K562 (cell line): ENCODE data around the gene ZNF280C.

Experiments
- CHD1 ChIP-seq: fragments of 200-600 bp; sonication (generic); IDR thresholded peaks from one replicate; pipeline ENCODE4 v1.6.1; 2012; ENCODE audit warnings: mild to moderate bottlenecking, moderate library complexity, low read length, inconsistent platforms
- CTCF ChIP-seq, 3 experiments: IDR thresholded peaks in 2 of 3; conservative IDR thresholded peaks in 1 of 3; 2 replicates each; pipeline ENCODE4 v1.5.1; 2011 to 2012; ENCODE audit warnings: low read length in 3 of 3, mild to moderate bottlenecking in 3 of 3, control low read depth in 2 of 3, improper control_type of control experiment in 1 of 3, inconsistent platforms in 1 of 3, low read depth in 1 of 3, mixed read lengths in 1 of 3, moderate library complexity in 1 of 3; ENCODE audit not compliant: insufficient read depth in 2 of 3
- KDM5B ChIP-seq: fragments of 200-600 bp; sonication (generic); IDR thresholded peaks from 2 replicates; pipeline ENCODE4 v1.6.1; 2012; ENCODE audit warnings: low read depth, mild to moderate bottlenecking, moderate library complexity, low read length, control low read depth, inconsistent platforms; ENCODE audit not compliant: insufficient replicate concordance
- TF ChIP-seq, protein P1 (sequence below): sonication (generic); formaldehyde crosslinking; IDR thresholded peaks from 2 replicates; pipeline ENCODE4 v1.4.0; 2020; ENCODE audit warnings: mild to moderate bottlenecking, missing genetic modification reagents

GRCh38 chrX:130166503-130166777, 102.3 kb downstream of the ZNF280C start:
- no peak for TF ChIP-seq KDM5B
- no peak for TF ChIP-seq CHD1
- no peak for TF ChIP-seq CTCF (IDR thresholded peaks at IDR 0.05 in 2 of 3, conservative IDR thresholded peaks at IDR 0.05 in 1 of 3; ENCODE audit: insufficient read depth in 2 of 3, low read depth in 1 of 3, low read length in 3 of 3)
- TF ChIP-seq, protein P1, sequence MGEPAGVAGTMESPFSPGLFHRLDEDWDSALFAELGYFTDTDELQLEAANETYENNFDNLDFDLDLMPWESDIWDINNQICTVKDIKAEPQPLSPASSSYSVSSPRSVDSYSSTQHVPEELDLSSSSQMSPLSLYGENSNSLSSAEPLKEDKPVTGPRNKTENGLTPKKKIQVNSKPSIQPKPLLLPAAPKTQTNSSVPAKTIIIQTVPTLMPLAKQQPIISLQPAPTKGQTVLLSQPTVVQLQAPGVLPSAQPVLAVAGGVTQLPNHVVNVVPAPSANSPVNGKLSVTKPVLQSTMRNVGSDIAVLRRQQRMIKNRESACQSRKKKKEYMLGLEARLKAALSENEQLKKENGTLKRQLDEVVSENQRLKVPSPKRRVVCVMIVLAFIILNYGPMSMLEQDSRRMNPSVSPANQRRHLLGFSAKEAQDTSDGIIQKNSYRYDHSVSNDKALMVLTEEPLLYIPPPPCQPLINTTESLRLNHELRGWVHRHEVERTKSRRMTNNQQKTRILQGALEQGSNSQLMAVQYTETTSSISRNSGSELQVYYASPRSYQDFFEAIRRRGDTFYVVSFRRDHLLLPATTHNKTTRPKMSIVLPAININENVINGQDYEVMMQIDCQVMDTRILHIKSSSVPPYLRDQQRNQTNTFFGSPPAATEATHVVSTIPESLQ (CRISPR knock-in tag): no peak
